ENCODE results near the gene DPP3.

Gene DPP3

GRCh38 chr11:66473608-66474515, 6.4 kb upstream of the DPP3 start:
- H3K79me2 ChIP-seq (ENCODE audit: control insufficient read depth, insufficient read depth, low read length, unreplicated experiment), result no peaks in the 10 kb centered on the region
- no peak overlapping the region for H2AFZ ChIP-seq (ENCODE audit: low read length, unreplicated experiment)
- H3K27me3 ChIP-seq (ENCODE audit: insufficient read depth, low read length), result no peaks in the 10 kb centered on the region
- H3K4me1 ChIP-seq (ENCODE audit: control insufficient read depth, insufficient read depth, low read length, unreplicated experiment), result peaks cover 1% of the 10 kb centered on the region
- H3K4me3 ChIP-seq (ENCODE audit: low read depth, low read length), result no peak overlapping the region
- H3K36me3 ChIP-seq (ENCODE audit: insufficient read depth, low read length), result no peaks in the 10 kb centered on the region
- no peak overlapping the region for H3K27ac ChIP-seq (ENCODE audit: low read depth, low read length)

GRCh38 chr11:66475349-66476172, 4.7 kb upstream of the DPP3 start:
- peaks cover 5% of the 10 kb centered on the region for H3K4me1 ChIP-seq (ENCODE audit: control insufficient read depth, insufficient read depth, low read length, unreplicated experiment)
- no peaks in the 10 kb centered on the region for H3K79me2 ChIP-seq (ENCODE audit: control insufficient read depth, insufficient read depth, low read length, unreplicated experiment)
- no peak overlapping the region for H2AFZ ChIP-seq (ENCODE audit: low read length, unreplicated experiment)
- H3K27ac ChIP-seq (ENCODE audit: low read depth, low read length), result no peak overlapping the region
- H3K4me3 ChIP-seq (ENCODE audit: low read depth, low read length), result no peak overlapping the region
- H3K27me3 ChIP-seq (ENCODE audit: insufficient read depth, low read length), result no peaks in the 10 kb centered on the region
- H3K36me3 ChIP-seq (ENCODE audit: insufficient read depth, low read length), result no peaks in the 10 kb centered on the region

- no peaks in the 10 kb centered on the region for H3K79me2 ChIP-seq (ENCODE audit: control insufficient read depth, insufficient read depth, low read length, unreplicated experiment)
Measured at GRCh38 chr11:66476173-66476840, 3.9 kb upstream of the DPP3 start.

GRCh38 chr11:66476841-66477251, 3.4 kb upstream of the DPP3 start:
- Histone ChIP-seq H3K79me2 (ENCODE audit: control insufficient read depth, insufficient read depth, low read length, unreplicated experiment) (no peaks in the 10 kb centered on the region), H3K27ac (ENCODE audit: low read depth, low read length) (no peak overlapping the region), H3K36me3 (ENCODE audit: insufficient read depth, low read length) (no peaks in the 10 kb centered on the region), H3K4me3 (ENCODE audit: low read depth, low read length) (no peak overlapping the region), H2AFZ (ENCODE audit: low read length, unreplicated experiment) (no peak overlapping the region), H3K4me1 (ENCODE audit: control insufficient read depth, insufficient read depth, low read length, unreplicated experiment) (peaks cover 5% of the 10 kb centered on the region), H3K27me3 (ENCODE audit: insufficient read depth, low read length) (no peaks in the 10 kb centered on the region)

More at GRCh38 chr11:66476173-66476840, 3.9 kb upstream of the DPP3 start:
- Histone ChIP-seq H3K36me3 (ENCODE audit: insufficient read depth, low read length) (no peaks in the 10 kb centered on the region), H3K4me3 (ENCODE audit: low read depth, low read length) (no peak overlapping the region), H2AFZ (ENCODE audit: low read length, unreplicated experiment) (no peak overlapping the region), H3K27me3 (ENCODE audit: insufficient read depth, low read length) (no peaks in the 10 kb centered on the region), H3K4me1 (ENCODE audit: control insufficient read depth, insufficient read depth, low read length, unreplicated experiment) (peaks cover 5% of the 10 kb centered on the region), H3K27ac (ENCODE audit: low read depth, low read length) (no peak overlapping the region)

- Histone ChIP-seq H3K79me2 (ENCODE audit: control insufficient read depth, insufficient read depth, low read length, unreplicated experiment) (no peaks in the 10 kb centered on the region), H3K27me3 (ENCODE audit: insufficient read depth, low read length) (no peaks in the 10 kb centered on the region), H3K36me3 (ENCODE audit: insufficient read depth, low read length) (no peaks in the 10 kb centered on the region)
Measured at GRCh38 chr11:66477263-66478201, 2.7 kb upstream of the DPP3 start.

GRCh38 chr11:66478729-66479393, 1.4 kb upstream of the DPP3 start:
- no peaks in the 10 kb centered on the region for H3K79me2 ChIP-seq (ENCODE audit: control insufficient read depth, insufficient read depth, low read length, unreplicated experiment)
- peaks cover 5% of the 10 kb centered on the region for H3K4me1 ChIP-seq (ENCODE audit: control insufficient read depth, insufficient read depth, low read length, unreplicated experiment)
- peak overlapping the region; percentile 71 for H3K27ac ChIP-seq (ENCODE audit: low read depth, low read length)
- peak overlapping the region; percentile 84 for H3K4me3 ChIP-seq (ENCODE audit: low read depth, low read length)
- H2AFZ ChIP-seq (ENCODE audit: low read length, unreplicated experiment), result no peak overlapping the region
- H3K36me3 ChIP-seq (ENCODE audit: insufficient read depth, low read length), result no peaks in the 10 kb centered on the region
- H3K27me3 ChIP-seq (ENCODE audit: insufficient read depth, low read length), result no peaks in the 10 kb centered on the region

More at GRCh38 chr11:66477263-66478201, 2.7 kb upstream of the DPP3 start:
- Histone ChIP-seq H3K4me3 (ENCODE audit: low read depth, low read length) (no peak overlapping the region), H3K27ac (ENCODE audit: low read depth, low read length) (no peak overlapping the region), H2AFZ (ENCODE audit: low read length, unreplicated experiment) (no peak overlapping the region), H3K4me1 (ENCODE audit: control insufficient read depth, insufficient read depth, low read length, unreplicated experiment) (peaks cover 5% of the 10 kb centered on the region)

GRCh38 chr11:66479394-66480116, 679 bp upstream of the DPP3 start:
- Histone ChIP-seq H3K4me3 (ENCODE audit: low read depth, low read length) (peak overlapping the region; percentile 84), H3K27ac (ENCODE audit: low read depth, low read length) (peak overlapping the region; percentile 71), H2AFZ (ENCODE audit: low read length, unreplicated experiment) (peak overlapping the region; percentile 62), H3K27me3 (ENCODE audit: insufficient read depth, low read length) (no peaks in the 10 kb centered on the region), H3K36me3 (ENCODE audit: insufficient read depth, low read length) (no peaks in the 10 kb centered on the region), H3K79me2 (ENCODE audit: control insufficient read depth, insufficient read depth, low read length, unreplicated experiment) (no peaks in the 10 kb centered on the region), H3K4me1 (ENCODE audit: control insufficient read depth, insufficient read depth, low read length, unreplicated experiment) (peaks cover 5% of the 10 kb centered on the region)

- no peaks in the 10 kb centered on the region for H3K4me1 ChIP-seq (ENCODE audit: control insufficient read depth, insufficient read depth, low read length, unreplicated experiment)
- H3K27ac ChIP-seq (ENCODE audit: low read depth, low read length), result no peak overlapping the region
- H3K4me3 ChIP-seq (ENCODE audit: low read depth, low read length), result no peak overlapping the region
- no peaks in the 10 kb centered on the region for H3K27me3 ChIP-seq (ENCODE audit: insufficient read depth, low read length)
- no peak overlapping the region for H2AFZ ChIP-seq (ENCODE audit: low read length, unreplicated experiment)
- H3K79me2 ChIP-seq (ENCODE audit: control insufficient read depth, insufficient read depth, low read length, unreplicated experiment), result no peaks in the 10 kb centered on the region
- 0 out of 2 replicates have a peak, but pooled peaks cover 4% of the 10 kb centered on the region for H3K36me3 ChIP-seq (ENCODE audit: insufficient read depth, low read length)
Measured at GRCh38 chr11:66484806-66485380, 4.7 kb downstream of the DPP3 start.

GRCh38 chr11:66488957-66489356, 8.7 kb downstream of the DPP3 start:
- no peak overlapping the region for H3K4me3 ChIP-seq (ENCODE audit: low read depth, low read length)
- H2AFZ ChIP-seq (ENCODE audit: low read length, unreplicated experiment), result no peak overlapping the region
- no peak overlapping the region for H3K27ac ChIP-seq (ENCODE audit: low read depth, low read length)
- no peaks in the 10 kb centered on the region for H3K27me3 ChIP-seq (ENCODE audit: insufficient read depth, low read length)
- H3K4me1 ChIP-seq (ENCODE audit: control insufficient read depth, insufficient read depth, low read length, unreplicated experiment), result no peaks in the 10 kb centered on the region
- H3K36me3 ChIP-seq (ENCODE audit: insufficient read depth, low read length), result 0 out of 2 replicates have a peak, but pooled peaks cover 4% of the 10 kb centered on the region
- no peaks in the 10 kb centered on the region for H3K79me2 ChIP-seq (ENCODE audit: control insufficient read depth, insufficient read depth, low read length, unreplicated experiment)
